ENCODE data around the gene PLB1.

DNA sequence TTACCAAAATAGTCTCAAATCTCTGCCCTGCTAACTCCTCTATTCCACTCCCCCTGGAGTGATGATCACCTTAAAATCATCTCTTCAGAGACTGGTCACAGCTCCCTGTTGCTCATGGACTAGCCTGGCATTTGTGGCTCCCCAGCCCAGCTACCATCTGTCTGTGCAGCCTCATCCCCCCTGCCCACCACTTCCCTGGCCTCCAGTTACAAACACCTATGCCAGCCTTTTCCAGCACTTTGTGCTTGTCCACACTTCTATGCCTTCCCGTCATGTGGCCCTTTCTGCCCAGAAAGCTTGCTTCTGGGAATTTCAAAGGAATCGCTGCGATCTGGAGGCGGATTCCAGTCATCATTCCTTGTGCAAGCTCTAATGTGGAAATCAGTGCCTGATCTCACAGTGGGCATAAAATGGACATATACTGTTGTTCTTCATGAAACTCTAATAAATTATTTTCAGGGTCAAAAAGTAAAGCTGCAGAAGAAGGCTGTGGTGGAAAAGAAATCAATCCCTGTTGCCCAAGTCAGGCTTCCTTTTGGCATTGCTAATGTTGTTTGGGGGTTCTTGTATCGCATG is 19.4 kb downstream of the PLB1 start:
- TF ChIP-seq, protein P1, sequence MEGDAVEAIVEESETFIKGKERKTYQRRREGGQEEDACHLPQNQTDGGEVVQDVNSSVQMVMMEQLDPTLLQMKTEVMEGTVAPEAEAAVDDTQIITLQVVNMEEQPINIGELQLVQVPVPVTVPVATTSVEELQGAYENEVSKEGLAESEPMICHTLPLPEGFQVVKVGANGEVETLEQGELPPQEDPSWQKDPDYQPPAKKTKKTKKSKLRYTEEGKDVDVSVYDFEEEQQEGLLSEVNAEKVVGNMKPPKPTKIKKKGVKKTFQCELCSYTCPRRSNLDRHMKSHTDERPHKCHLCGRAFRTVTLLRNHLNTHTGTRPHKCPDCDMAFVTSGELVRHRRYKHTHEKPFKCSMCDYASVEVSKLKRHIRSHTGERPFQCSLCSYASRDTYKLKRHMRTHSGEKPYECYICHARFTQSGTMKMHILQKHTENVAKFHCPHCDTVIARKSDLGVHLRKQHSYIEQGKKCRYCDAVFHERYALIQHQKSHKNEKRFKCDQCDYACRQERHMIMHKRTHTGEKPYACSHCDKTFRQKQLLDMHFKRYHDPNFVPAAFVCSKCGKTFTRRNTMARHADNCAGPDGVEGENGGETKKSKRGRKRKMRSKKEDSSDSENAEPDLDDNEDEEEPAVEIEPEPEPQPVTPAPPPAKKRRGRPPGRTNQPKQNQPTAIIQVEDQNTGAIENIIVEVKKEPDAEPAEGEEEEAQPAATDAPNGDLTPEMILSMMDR (IDR thresholded peaks at IDR 0.05) = no peak
- TF ChIP-seq ZNF423 (CRISPR knock-in tag; IDR thresholded peaks at IDR 0.05) = no peak
- TF ChIP-seq, protein P2, sequence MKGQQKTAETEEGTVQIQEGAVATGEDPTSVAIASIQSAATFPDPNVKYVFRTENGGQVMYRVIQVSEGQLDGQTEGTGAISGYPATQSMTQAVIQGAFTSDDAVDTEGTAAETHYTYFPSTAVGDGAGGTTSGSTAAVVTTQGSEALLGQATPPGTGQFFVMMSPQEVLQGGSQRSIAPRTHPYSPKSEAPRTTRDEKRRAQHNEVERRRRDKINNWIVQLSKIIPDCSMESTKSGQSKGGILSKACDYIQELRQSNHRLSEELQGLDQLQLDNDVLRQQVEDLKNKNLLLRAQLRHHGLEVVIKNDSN (CRISPR knock-in tag; IDR thresholded peaks at IDR 0.05) = no peak
- TF ChIP-seq ZNF121 (CRISPR knock-in tag; IDR thresholded peaks at IDR 0.05) = no peak
- TF ChIP-seq ZNF263 (CRISPR knock-in tag; IDR thresholded peaks at IDR 0.05; ENCODE audit: low read depth) = no peak
- TF ChIP-seq, protein P3, sequence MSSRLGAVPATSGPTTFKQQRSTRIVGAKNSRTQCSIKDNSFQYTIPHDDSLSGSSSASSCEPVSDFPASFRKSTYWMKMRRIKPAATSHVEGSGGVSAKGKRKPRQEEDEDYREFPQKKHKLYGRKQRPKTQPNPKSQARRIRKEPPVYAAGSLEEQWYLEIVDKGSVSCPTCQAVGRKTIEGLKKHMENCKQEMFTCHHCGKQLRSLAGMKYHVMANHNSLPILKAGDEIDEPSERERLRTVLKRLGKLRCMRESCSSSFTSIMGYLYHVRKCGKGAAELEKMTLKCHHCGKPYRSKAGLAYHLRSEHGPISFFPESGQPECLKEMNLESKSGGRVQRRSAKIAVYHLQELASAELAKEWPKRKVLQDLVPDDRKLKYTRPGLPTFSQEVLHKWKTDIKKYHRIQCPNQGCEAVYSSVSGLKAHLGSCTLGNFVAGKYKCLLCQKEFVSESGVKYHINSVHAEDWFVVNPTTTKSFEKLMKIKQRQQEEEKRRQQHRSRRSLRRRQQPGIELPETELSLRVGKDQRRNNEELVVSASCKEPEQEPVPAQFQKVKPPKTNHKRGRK (CRISPR knock-in tag; IDR thresholded peaks at IDR 0.05; ENCODE audit: borderline replicate concordance) = no peak
- TF ChIP-seq, protein P4, sequence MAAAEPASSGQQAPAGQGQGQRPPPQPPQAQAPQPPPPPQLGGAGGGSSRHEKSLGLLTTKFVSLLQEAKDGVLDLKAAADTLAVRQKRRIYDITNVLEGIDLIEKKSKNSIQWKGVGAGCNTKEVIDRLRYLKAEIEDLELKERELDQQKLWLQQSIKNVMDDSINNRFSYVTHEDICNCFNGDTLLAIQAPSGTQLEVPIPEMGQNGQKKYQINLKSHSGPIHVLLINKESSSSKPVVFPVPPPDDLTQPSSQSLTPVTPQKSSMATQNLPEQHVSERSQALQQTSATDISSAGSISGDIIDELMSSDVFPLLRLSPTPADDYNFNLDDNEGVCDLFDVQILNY (CRISPR knock-in tag; IDR thresholded peaks at IDR 0.05) = no peak
- TF ChIP-seq, protein P5, sequence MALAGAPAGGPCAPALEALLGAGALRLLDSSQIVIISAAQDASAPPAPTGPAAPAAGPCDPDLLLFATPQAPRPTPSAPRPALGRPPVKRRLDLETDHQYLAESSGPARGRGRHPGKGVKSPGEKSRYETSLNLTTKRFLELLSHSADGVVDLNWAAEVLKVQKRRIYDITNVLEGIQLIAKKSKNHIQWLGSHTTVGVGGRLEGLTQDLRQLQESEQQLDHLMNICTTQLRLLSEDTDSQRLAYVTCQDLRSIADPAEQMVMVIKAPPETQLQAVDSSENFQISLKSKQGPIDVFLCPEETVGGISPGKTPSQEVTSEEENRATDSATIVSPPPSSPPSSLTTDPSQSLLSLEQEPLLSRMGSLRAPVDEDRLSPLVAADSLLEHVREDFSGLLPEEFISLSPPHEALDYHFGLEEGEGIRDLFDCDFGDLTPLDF (CRISPR knock-in tag; IDR thresholded peaks at IDR 0.05) = no peak
